B cell (primary cell): ENCODE results near the gene SLC18B1. TPM values are rescaled to one million over a fixed set of nuclear protein-coding genes. Genes with fewer than 3 reads are reported as not detected.

Experiments used
- ATAC-seq: fragments of 200-7000 bp; cut with Tn5 transposase; one replicate; pipeline ENCODE4 v1.10.0; 2021; ENCODE audit warnings: low read depth, mild to moderate bottlenecking, moderate number of reproducible peaks, moderate library complexity
- CTCF ChIA-PET: fragments of 350-600 bp; sonication (Branson Sonifier 250); formaldehyde crosslinking; loops from one replicate; lab custom pipeline; 2021; ENCODE audit warnings: antibody characterized with exemption, inconsistent platforms; lab: Charles Lee
- POLR2A ChIA-PET: fragments of 350-600 bp; sonication (Branson Sonifier 250); formaldehyde crosslinking; loops from one replicate; lab custom pipeline; 2021; ENCODE audit warnings: antibody characterized with exemption; lab: Charles Lee
- DNase-seq: peaks from one replicate; pipeline ENCODE4 v3.0.0; 2013
- H2AFZ ChIP-seq: 2 replicates; pipeline ENCODE4 v1.6.1; 2012; ENCODE audit warnings: mild to moderate bottlenecking, low read depth, low read length; ENCODE audit not compliant: insufficient read depth, poor library complexity, severe bottlenecking
- H3K27ac ChIP-seq, 2 donors: 1 replicate in 1 of 2; 2 replicates in 1 of 2; pipeline ENCODE4 v1.5.1; 2012 to 2013; ENCODE audit warnings: low read length in 2 of 2, mild to moderate bottlenecking in 2 of 2, moderate library complexity in 1 of 2
- H3K27me3 ChIP-seq, 4 experiments: fragments of 200-600 bp in 1 of 4; sonication (generic) in 1 of 4; replicated peaks in 1 of 4; 1 replicate in 2 of 4; 2 replicates in 2 of 4; pipeline versions ENCODE4 v1.6.1 to v1.7.0; 2013 to 2016; ENCODE audit warnings: low read length in 3 of 4, mild to moderate bottlenecking in 2 of 4, mixed read lengths in 1 of 4, moderate library complexity in 1 of 4; ENCODE audit not compliant: insufficient read depth in 4 of 4, control insufficient read depth in 3 of 4; ENCODE audit errors: control extremely low read depth in 1 of 4
- H3K36me3 ChIP-seq, 2 experiments: replicated peaks in 1 of 2; 1 replicate in 1 of 2; 2 replicates in 1 of 2; pipeline versions ENCODE4 v1.6.1 to v1.7.1; 2013; ENCODE audit warnings: low read length in 1 of 2; ENCODE audit not compliant: insufficient read depth in 2 of 2, control insufficient read depth in 1 of 2; ENCODE audit errors: control extremely low read depth in 1 of 2, extremely low read depth in 1 of 2
- H3K4me1 ChIP-seq, 2 donors: fragments of 200-600 bp in 1 of 2; sonication (generic) in 1 of 2; 1 replicate in 1 of 2; 2 replicates in 1 of 2; pipeline versions ENCODE4 v1.5.1 to v1.6.1; 2013 to 2017; ENCODE audit warnings: low read length in 2 of 2; ENCODE audit not compliant: control insufficient read depth in 2 of 2, insufficient read depth in 2 of 2
- H3K4me2 ChIP-seq: replicated peaks from 2 replicates; pipeline ENCODE3; 2012; ENCODE audit warnings: mild to moderate bottlenecking, low read depth, low read length; ENCODE audit not compliant: poor library complexity, severe bottlenecking
- H3K4me3 ChIP-seq, 5 experiments: fragments of 200-600 bp in 1 of 5; sonication (generic) in 1 of 5; 1 replicate in 3 of 5; 2 replicates in 2 of 5; pipeline versions ENCODE4 v1.5.1 to v1.7.0; 2011 to 2016; ENCODE audit warnings: low read length in 4 of 5, mild to moderate bottlenecking in 4 of 5, low read depth in 2 of 5, control low read depth in 1 of 5, moderate library complexity in 1 of 5; ENCODE audit not compliant: insufficient read depth in 1 of 5; ENCODE audit errors: control extremely low read depth in 1 of 5, extremely low read depth in 1 of 5
- H3K79me2 ChIP-seq: fragments of 200-600 bp; sonication (generic); one replicate; pipeline ENCODE4 v1.6.0; 2016; ENCODE audit warnings: low read length; ENCODE audit not compliant: control insufficient read depth, insufficient read depth
- H3K9ac ChIP-seq: fragments of 200-600 bp; sonication (generic); 2 replicates; pipeline ENCODE4 v1.6.1; 2017; ENCODE audit warnings: mild to moderate bottlenecking, low read length, moderate library complexity
- H3K9me3 ChIP-seq, 3 donors: one replicate each; pipeline versions ENCODE4 v1.6.1 to v1.7.1; 2013; ENCODE audit warnings: low read length in 2 of 3; ENCODE audit not compliant: control insufficient read depth in 2 of 3, insufficient read depth in 1 of 3; ENCODE audit errors: control extremely low read depth in 1 of 3
- H4K20me1 ChIP-seq: 2 replicates; pipeline ENCODE4 v1.6.0; 2012; ENCODE audit warnings: mild to moderate bottlenecking, low read length; ENCODE audit not compliant: insufficient read depth, control insufficient read depth, poor library complexity, severe bottlenecking
- H3K27ac Mint-ChIP-seq: one replicate; pipeline ENCODE4 v1.8.0; 2021; ENCODE audit warnings: mixed read lengths
- H3K27me3 Mint-ChIP-seq: one replicate; pipeline ENCODE4 v1.8.0; 2021; ENCODE audit warnings: mixed read lengths
- H3K4me1 Mint-ChIP-seq: one replicate; pipeline ENCODE4 v1.8.0; 2021; ENCODE audit warnings: mixed read lengths
- H3K4me3 Mint-ChIP-seq: one replicate; pipeline ENCODE4 v1.8.0; 2021; ENCODE audit warnings: mixed read lengths
- H3K9me3 Mint-ChIP-seq: one replicate; pipeline ENCODE4 v1.8.0; 2022; ENCODE audit warnings: mixed read lengths; ENCODE audit not compliant: insufficient read depth
- CTCF ChIP-seq: fragments of 200-600 bp; IDR thresholded peaks from one replicate; pipeline ENCODE4 v1.8.0; 2022; ENCODE audit warnings: antibody characterized with exemption, mild to moderate bottlenecking
- EZH2 ChIP-seq: IDR thresholded peaks from 2 replicates; pipeline ENCODE4 v1.6.1; 2012; ENCODE audit warnings: borderline replicate concordance, low read depth, mild to moderate bottlenecking, moderate library complexity, low read length; ENCODE audit not compliant: insufficient read depth, poor library complexity, severe bottlenecking
- WGBS: methylation state at CpG from one replicate; pipeline ENCODE4 v1.1.5; 2013; ENCODE audit warnings: missing lambda C conversion rate; ENCODE audit not compliant: insufficient coverage; 5-methylcytosine and 5-hydroxymethylcytosine counted together
- intact Hi-C: fragments of 100-400 bp; cut with micrococcal nuclease; formaldehyde crosslinking; loops from one replicate; pipeline ENCODE4 v1.10.0; 2022
- polyA plus RNA-seq: library from polyadenylated mRNA; depleted of rRNA; stranded (reverse); fragments of >200 nt; gene quantifications from 2 replicates; pipeline ENCODE4 v1.2.3, GENCODE V29; 2012
- total RNA-seq, 2 donors: library from RNA; stranded (reverse); fragments of 120-200 nt in 1 of 2; gene quantifications; 1 replicate in 1 of 2; 2 replicates in 1 of 2; pipeline versions ENCODE4 v1.2.3 to v1.2.4, GENCODE V29; 2013 to 2022

Gene SLC18B1
- total and polyA plus RNA-seq, 2 donors (not counting 1 experiment from before 2014, with no cell fraction given): 9.6 to 21.4 TPM

- H3K27ac Mint-ChIP-seq: peak overlapping the region; percentile 85
- WGBS: 33% methylated on average over 1 of the region's 4 CpGs
Observed at GRCh38 chr6:132751306-132751705, 47.1 kb downstream of the SLC18B1 start.

More at GRCh38 chr6:132751306-132751705, 47.1 kb downstream of the SLC18B1 start:
- intact Hi-C loops: no loop called here
- Histone ChIP-seq H3K27ac (peak overlapping the region; percentile 50 to 73), H2AFZ (peak overlapping the region; percentile 35), H3K4me1 (peaks cover 12 to 34% of the 10 kb centered on the region in 2 donors), H3K79me2 (no peaks in the 10 kb centered on the region), H3K9ac (no peak overlapping the region), H4K20me1 (no peaks in the 10 kb centered on the region), H3K4me3 (no peak overlapping the region), H3K4me2 (peak overlapping the region; percentile 32), H3K27me3 (no peaks in the 10 kb centered on the region), H3K9me3 (no peaks in the 10 kb centered on the region), H3K36me3 (peaks cover 9 to 60% of the 10 kb centered on the region in 2 experiments)
- no peak for ATAC-seq
- TF ChIP-seq EZH2 (no peak), CTCF (no peak)
- H3K4me3 Mint-ChIP-seq: peak overlapping the region; percentile 38
- peaks cover 27% of the 10 kb centered on the region for H3K4me1 Mint-ChIP-seq
- no peaks in the 10 kb centered on the region for H3K9me3 Mint-ChIP-seq
- ChIA-PET CTCF (interaction anchor here (0.7 to 1.2 kb wide), 3 partner anchors 10 to 16 kb away, joined by 3 to 4 read pairs (median 3); no protein-coding TSS in a partner anchor), POLR2A (interaction anchor here (0.5 to 0.7 kb wide), 2 partner anchors 9 to 63 kb away, joined by 3 read pairs; partner anchors contain the start of gene RPS12)
- DNase-seq: peak; percentile 37
- H3K27me3 Mint-ChIP-seq: no peaks in the 10 kb centered on the region
